ENCODE measurements around the gene SLC34A1. TPM values are rescaled to one million over a fixed set of nuclear protein-coding genes. Genes with fewer than 3 reads are reported as not detected.

SLC34A1 gene
- total RNA-seq, 4 donors from 2014 or later, result not detected

DNA sequence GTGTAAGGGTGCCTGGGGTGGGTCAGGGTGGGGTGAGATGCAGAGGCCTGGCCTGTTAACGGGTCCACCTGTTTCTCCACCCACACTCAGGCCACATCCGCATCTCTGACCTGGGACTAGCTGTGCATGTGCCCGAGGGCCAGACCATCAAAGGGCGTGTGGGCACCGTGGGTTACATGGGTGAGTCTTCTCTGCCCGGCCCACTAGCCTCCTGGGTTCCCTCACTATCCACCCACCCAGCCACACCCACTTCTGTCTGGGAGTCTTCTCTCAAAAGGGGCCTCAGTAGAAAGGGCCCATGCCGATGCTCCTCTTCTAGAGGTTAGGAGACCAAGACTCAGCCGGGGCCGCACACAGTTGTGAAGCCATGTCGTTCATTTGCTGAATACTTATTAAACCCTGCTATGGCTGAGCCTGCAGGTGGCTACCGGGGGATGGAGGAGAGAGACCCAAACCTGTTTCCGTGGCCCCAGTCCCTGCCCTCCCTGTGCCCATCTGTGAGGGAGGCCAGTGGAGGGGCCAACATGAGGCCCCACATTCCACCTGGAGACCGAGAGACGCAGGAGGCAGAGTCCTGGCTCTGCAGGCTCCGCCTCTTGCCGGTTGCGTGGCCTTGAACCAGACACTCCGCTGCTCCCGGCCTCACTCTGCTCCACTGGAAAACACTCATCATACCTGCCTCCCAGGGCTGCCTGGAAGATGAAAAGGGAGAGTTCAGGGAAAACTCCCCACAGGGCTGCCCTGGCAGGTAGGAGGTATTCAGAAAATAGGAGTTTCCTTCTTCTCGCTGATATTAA is 50.9 kb downstream of the SLC34A1 start:
- TF ChIP-seq, protein P1, sequence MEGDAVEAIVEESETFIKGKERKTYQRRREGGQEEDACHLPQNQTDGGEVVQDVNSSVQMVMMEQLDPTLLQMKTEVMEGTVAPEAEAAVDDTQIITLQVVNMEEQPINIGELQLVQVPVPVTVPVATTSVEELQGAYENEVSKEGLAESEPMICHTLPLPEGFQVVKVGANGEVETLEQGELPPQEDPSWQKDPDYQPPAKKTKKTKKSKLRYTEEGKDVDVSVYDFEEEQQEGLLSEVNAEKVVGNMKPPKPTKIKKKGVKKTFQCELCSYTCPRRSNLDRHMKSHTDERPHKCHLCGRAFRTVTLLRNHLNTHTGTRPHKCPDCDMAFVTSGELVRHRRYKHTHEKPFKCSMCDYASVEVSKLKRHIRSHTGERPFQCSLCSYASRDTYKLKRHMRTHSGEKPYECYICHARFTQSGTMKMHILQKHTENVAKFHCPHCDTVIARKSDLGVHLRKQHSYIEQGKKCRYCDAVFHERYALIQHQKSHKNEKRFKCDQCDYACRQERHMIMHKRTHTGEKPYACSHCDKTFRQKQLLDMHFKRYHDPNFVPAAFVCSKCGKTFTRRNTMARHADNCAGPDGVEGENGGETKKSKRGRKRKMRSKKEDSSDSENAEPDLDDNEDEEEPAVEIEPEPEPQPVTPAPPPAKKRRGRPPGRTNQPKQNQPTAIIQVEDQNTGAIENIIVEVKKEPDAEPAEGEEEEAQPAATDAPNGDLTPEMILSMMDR (IDR thresholded peaks at IDR 0.05; ENCODE audit: low read depth), result no peak

DNA sequence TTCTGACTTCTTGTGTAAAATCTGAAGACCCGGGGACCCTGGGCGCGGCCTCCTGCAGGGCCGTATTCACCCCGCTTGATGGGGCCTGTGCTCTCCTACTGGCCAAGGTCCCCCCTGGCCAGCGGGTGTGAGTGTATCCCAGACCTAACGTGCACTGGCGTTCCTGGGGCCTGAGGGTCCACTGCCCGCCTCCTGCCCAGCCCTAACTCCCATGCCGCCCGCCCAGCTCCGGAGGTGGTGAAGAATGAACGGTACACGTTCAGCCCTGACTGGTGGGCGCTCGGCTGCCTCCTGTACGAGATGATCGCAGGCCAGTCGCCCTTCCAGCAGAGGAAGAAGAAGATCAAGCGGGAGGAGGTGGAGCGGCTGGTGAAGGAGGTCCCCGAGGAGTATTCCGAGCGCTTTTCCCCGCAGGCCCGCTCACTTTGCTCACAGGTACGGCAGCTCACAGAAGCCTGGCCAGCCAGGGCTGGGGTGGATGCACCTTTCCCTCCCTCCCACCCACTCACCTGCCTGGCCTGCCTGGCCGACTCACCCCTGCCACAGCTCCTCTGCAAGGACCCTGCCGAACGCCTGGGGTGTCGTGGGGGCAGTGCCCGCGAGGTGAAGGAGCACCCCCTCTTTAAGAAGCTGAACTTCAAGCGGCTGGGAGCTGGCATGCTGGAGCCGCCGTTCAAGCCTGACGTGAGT is 51.8 kb downstream of the SLC34A1 start:
- TF ChIP-seq, protein P1 (IDR thresholded peaks at IDR 0.05; ENCODE audit: low read depth), result no peak

DNA sequence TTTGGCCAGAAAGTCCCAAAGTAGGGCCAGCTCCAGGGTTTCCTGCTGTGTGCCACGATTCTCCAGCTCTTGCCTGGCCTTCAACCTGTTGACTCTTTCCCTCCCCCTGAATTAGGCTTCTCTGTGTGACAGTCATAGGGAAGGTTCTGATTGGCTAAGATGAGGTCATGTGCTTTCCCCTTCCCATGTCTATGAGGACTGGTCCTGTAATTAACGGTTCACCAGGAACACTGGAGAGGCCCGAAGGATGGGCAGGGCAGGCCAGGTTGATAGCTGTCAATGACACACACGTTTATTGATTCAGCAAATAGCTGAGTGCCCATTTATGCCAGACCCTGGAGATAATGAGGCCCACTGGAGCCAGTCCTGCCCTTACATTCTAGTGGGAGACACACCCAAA is 53.4 kb downstream of the SLC34A1 start:
- TF ChIP-seq, protein P1 (IDR thresholded peaks at IDR 0.05; ENCODE audit: low read depth), result no peak

DNA sequence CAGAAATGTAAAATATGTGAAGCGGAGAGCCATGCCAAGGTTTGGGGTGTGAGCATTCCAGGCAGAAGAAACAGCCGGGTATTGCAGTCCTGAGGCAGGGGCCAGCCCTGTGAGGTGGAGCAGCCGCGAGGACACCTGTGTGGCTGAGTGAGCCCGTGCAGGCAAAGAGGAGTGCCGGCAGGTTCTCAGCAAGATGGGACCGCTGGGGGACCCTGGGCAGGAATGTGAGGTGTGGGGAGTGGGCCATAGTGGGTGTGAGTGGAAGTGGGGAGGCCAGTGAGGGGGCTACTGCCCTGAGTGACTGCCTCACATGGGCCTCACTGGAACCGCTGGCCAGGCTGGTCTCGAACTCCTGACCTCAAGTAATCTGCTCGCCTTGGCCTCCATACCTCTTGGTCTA is 54.2 kb downstream of the SLC34A1 start:
- TF ChIP-seq, protein P1 (IDR thresholded peaks at IDR 0.05; ENCODE audit: low read depth), result no peak

DNA sequence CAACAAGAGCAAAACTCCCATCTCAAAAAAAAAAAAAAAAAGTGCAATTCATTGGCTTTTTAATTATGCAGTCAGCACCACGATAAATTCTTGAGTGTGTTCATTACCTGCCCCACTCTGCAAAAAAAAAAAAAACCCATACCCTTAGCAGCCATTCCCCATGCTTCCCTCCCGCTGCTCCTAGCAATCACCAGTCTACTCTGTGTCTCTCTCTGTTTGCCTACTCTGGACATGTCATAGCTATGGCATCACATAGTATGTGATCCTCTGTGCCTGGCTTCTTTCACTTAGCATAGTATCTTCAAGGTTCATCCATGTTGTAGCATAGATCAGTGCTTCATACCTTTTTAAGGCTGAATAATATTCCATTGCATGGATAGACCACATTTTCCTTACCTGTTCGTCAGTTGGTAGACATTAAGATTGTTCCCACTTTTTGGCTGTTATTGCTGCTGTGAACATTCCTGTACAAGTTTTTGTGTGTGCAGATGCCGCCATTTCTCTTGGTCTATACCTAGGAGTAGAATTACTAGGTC is 55.4 kb downstream of the SLC34A1 start:
- TF ChIP-seq, protein P1 (IDR thresholded peaks at IDR 0.05; ENCODE audit: low read depth), result no peak

DNA sequence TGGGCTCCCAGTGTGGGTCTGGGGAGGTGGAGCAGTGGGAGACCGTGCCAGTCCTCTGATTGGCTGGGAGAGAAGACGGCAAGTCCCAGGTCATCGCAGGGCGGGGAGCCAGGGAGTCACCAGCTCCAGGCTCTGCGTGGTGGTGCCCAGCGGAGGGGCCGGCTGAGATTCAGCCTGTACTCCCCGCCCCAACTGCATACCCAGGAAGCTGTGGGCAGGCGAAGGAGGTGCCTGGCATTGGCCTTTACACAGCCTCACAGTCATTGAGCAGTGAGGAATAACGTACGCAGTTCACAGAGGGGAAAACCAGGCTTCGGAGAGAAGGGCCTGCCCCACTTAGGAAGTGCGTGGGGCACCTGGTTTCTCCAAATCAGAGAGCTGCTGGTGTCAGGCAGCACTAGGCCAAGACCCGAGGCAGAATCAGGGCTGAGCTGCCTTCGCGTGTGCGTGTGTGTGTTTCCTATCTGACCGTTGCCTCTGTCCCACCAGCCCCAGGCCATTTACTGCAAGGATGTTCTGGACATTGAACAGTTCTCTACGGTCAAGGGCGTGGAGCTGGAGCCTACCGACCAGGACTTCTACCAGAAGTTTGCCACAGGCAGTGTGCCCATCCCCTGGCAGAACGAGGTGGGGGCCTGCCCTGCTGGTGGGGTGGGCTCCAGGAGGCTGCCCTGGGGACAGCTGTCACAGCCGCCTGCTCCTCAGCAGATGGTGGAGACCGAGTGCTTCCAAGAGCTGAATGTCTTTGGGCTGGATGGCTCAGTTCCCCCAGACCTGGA is 56.2 kb downstream of the SLC34A1 start:
- TF ChIP-seq, protein P1 (IDR thresholded peaks at IDR 0.05; ENCODE audit: low read depth), result no peak
